ENCODE results near the gene PACS2.
"Not testable (repeated sequence)": the region's sequence is repeated elsewhere in the genome, so short reads cannot be mapped to it uniquely, and the experiment has no call there.

The PACS2 gene

GRCh38 chr14:105333613-105334364 lies 19.2 kb downstream of the PACS2 start:
- DNase-seq = no peak

- DNase-seq = no peak
These were observed 20.1 kb downstream of the PACS2 start for GRCh38 chr14:105334383-105335230.

DNA sequence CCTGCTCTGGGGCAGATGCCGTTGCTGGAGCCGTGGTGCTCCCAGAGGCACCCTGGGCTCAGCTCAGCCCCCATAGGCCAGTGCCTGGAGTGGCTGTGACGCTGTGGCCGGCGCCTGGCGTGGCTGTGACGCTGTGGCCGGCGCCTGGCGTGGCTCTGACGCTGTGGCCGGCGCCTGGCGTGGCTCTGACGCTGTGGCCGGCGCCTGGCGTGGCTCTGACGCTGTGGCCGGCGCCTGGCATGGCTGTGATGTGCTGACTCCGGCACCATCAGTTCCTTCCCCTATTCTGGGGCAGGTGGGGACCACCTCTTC lies 20.6 kb downstream of the PACS2 start:
- not testable (repeated sequence) for DNase-seq

DNA sequence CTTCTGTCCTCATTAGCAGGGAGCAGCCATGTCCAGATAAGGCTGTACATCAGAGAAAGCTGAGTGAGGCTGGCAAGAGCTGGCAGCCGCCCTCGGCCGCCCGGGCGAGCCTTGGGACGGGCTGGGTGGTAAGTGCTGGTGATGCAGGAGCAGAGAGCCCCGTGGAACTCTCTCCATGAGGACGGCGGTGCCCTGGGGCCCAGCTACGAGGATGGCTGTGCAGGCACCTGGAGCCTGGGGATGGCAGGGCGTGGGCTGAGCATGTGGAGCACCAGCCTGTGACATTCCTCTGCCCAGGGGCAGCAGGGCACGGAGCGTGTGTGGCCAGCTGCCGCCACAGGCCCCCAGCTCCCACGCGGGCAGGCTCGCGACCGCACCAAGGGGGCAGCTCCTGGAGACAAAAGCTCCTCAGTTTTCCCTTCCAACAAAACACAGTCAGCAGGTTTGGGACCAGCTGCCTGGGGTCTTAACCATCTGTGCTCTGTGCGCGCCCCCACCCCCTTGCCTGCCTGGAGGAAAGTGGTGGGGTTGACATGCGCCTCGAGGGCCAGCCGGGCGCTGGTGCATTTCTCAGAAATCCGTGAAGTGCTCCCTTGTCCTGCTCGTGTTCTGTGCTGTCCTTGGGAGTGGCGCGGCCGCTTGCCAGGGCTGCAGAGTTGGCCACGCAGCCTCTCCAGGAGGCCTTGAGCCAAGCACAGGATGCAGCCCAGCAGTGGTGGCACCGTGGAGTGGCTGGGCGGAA lies 21.4 kb downstream of the PACS2 start:
- DNase-seq = no peak

GRCh38 chr14:105336477-105337287 lies 22.1 kb downstream of the PACS2 start:
- DNase-seq = no peak

- DNase-seq = no peak
These were observed 22.9 kb downstream of the PACS2 start for GRCh38 chr14:105337433-105337832.

GRCh38 chr14:105337966-105338741 lies 23.6 kb downstream of the PACS2 start:
- no peak for DNase-seq

DNA sequence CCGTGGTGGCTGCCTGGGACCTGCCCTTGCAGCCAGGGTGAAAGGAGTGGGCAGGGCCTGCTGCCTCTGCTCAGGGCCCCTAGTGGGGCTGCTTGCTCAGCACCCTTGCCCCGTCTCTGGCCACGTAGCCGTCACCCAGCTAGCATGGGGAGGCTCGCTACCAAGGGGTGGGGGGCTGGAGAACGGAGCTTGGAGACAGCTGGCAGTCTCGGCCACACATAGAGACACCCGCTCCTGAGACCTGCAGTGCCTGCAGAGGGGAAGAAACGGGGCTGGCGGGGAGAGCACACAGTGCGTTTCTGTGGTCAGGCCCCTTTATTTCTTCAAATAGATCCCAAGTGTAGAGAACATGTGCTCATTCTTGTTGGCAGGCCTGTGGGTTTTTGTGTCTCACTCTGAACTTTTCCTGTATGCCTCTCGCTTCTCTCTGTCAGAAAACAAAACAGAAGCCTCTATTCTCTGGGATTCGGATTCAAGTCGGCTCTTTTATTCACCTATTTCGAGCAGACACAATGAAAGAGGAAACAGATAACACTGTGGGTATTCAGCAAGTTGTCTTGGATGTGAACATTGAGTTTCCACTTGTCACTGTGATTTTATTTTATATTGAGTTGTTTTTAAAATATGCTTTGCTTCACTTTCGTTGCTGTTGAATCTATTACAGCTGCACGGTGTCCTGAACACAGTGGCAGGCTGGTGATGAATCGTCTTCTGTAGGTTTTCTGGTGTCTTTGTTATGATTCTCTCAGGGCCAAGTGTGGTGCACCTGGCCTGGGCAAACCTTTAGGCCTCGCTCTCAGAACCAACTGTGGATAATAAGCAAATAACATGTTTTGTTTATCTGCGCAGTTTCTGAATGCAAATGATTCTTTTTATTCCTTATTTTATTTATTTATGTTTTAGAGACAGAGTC lies 26.5 kb downstream of the PACS2 start:
- no peak for DNase-seq

DNA sequence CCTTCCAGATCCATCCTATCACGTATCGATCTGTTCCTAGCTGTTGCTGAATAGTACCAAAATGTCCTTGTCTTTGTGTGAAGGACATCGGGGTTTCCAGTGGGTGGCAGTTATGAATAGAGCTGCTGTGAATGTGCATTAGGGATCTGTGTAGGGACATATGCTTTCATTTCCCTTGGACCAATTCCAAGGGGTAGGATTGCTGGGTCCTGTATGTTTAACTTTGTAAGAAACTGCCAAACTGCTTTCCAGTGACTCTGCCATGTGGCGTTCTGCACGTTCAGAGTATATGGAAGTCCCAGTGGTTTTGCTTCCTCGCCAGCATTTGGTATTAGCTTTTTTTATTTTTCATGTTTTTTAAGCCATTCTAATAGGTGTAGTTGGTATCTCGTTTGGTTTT lies 28.6 kb downstream of the PACS2 start:
- no peak for DNase-seq

- no peak for DNase-seq
These were observed 31.6 kb downstream of the PACS2 start for GRCh38 chr14:105346200-105346533.

GRCh38 chr14:105346876-105347586 lies 32.5 kb downstream of the PACS2 start:
- no peak for DNase-seq

- no peak for DNase-seq
These were observed 33.0 kb downstream of the PACS2 start for GRCh38 chr14:105347587-105347968.

DNA sequence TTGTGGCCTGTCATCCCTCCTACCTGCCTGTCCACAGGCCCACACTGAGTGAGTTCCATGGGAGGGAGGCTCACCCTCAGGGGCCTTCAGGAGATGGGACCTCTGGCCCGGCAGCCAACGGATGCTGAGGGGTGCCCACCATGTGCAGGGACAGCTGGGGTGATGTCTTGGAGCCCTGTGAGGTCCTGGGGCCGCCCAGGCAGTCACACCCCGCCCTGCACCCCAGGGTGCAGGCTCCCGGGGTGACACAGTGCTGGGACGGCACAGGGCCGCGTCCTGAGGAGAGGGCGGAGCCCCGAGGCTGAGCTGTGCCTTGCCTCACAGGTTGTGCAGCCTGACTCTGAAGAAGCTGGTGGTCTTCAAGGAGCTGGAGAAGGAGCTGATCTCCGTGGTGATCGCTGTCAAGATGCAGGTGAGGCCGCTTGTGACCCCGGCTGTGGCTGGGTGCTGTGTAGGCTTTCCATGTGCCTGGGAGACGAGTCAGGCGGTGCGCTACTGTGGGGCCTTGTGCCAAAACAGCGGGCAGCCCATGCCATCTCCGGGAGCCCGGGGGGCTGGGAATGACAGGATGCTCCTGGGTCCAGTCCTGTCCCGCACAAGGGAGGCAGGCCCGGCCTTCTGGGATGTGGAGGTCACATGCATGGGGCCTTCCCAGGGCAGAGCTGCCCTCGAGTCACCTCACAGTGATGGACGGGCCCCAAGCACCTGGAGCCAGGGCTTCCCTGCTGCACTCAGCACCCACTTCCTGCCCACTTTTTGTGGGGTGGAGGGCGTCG lies 33.8 kb downstream of the PACS2 start:
- no peak for DNase-seq

DNA sequence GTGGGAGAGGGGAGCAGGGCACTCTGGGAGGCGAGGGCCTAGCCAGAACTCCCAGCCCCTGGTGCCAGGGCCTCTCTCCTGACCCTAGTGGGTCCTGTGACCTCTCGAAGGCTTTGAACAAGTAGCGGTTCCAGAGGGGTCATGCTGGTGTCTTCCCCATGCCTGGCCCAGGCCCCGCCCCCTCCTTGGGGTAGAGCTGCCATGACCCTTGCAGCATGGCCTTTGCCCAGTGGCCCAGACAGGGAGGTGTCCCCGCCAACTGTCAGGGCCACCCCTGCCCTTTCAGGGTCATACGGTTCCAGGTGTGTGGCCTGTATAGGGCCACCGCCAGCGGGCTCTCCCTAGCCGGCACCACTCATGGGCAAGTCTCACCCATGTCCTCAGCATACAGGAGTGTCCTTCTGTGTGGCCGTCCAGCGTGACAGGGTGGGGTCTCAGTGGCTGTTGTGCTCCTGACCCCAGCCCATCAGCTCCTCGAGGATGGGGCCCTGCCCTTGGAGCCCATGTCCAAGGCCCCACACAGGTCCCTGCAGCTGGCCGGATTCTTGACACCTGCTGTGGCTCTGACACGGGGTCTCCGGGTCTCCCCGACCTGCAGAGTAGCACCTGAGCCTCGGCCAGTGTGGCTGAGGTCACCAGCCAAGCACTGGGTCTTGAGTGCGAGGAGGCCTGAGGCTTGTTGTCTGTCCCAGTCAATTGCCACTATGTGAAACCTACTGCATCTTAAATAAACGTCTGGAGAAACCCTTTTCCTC lies 34.6 kb downstream of the PACS2 start:
- DNase-seq = no peak

- no peak for DNase-seq
These were observed 35.4 kb downstream of the PACS2 start for GRCh38 chr14:105349992-105350391.

GRCh38 chr14:105350450-105351244 lies 36.1 kb downstream of the PACS2 start:
- DNase-seq = no peak

- DNase-seq = no peak
These were observed 36.9 kb downstream of the PACS2 start for GRCh38 chr14:105351410-105351809.

All from retina (tissue), 1 donor.